ENCODE measurements around the gene CELF2.

DNA sequence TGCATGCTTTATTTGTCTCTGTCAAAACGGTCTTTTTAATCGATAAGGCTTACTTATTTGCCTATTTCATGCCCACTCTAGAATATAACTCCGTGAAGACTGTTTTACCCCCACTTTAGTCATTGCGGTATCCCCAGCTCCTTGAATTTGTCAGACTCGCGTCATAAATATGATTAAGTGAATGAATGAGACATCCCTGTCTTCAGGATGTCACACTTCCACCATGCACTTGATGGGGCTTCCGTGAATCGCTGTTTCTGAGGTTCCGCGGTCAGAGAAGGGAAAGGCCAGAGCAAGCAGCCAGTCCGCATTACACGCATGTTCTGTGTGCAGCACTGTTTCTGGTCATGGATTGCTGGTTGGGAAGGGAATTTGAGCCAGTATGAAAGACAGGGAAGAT lies 138.8 kb downstream of the CELF2 start:
- TF ChIP-seq POLR2A (IDR thresholded peaks at IDR 0.05) (no peak), CTCF (IDR thresholded peaks at IDR 0.05 in 4 of 5, conservative IDR thresholded peaks at IDR 0.05 in 1 of 5) (no peak)
